HG03066 (cell line): ENCODE measurements around the gene DDX54.
"Not testable (repeated sequence)": the region's sequence is repeated elsewhere in the genome, so short reads cannot be mapped to it uniquely, and the experiment has no call there.

Experiments
- ATAC-seq: cut with Tn5 transposase; IDR thresholded peaks from one replicate; pipeline ENCODE4 v1.9.1; 2021; ENCODE audit warnings: low read depth; ENCODE audit not compliant: unreplicated experiment

The DDX54 gene

DNA sequence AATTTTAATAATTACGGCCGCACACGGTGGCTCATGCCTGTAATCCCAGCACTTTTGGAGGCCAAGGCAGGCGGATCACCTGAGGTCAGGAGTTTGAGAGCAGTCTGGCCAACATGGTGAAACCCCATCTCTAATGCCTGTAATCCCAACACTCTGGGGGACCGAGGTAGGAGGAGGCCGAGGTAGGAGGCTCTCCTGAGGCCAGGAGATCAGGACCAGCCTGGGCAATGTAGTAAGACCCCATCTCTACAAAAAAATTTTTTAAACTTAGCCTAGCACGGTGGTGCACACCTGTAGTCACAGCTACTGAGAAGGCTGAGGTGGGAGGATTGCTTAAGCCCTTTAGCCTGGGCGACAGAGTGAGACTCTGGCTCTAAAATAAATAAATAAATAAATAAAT is 41.3 kb downstream of the DDX54 start:
- ATAC-seq: no peak

DNA sequence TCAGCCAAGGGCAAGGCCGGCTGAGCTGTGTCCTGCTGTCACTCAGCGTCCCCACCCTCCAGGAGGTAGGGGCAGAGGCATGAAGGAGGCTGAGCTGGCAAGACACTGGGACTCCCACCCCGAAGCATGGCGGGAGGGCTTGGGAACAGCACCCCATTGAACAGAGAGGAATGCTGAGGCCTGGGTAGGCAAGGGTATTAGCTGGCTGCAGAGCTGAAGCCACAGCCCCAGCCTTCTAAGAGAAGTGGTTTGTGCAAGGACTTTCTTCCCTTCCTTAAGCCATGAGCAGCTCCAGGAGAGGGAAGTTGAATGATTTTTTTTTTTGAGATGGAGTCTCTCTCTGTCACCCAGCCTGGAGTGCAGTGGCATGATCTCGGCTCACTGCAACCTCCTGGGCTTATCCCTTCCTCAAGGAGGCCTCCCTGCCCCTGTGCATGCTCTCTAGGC is 42.4 kb downstream of the DDX54 start:
- ATAC-seq: no peak

DNA sequence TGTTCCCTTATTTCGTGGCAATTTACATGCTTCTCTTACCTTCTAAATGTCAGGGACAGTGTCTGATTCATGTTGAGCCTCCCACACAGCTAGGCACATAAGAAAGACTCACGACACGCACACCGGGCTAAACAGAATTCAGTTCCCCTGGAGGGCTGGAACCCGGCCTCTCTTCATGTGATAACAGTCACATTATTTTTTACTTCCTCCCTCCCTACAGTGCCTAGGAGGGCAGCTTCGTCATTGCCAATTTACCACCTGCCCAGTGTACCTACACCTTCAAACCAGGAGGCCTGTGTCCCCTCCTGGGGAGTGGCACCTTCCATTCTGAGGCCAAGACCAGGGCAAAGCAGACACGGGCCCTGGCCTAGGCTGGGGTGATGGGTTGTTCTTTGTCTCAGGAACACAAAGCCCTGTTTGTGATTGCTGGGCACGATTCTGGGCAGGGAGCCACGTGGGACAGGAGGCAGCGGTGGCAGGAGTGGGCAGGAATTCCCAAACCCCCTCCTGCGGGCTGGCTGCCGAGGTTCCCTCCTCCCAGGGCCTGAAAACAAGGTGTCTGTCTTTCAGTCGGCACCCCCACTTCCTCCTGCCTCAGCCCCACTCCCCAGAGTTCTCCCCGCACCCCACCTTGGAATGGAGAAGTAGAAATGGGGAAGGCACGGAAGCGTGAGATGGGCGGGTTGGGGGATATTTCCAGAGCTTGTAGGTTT is 42.9 kb downstream of the DDX54 start:
- no peak for ATAC-seq

DNA sequence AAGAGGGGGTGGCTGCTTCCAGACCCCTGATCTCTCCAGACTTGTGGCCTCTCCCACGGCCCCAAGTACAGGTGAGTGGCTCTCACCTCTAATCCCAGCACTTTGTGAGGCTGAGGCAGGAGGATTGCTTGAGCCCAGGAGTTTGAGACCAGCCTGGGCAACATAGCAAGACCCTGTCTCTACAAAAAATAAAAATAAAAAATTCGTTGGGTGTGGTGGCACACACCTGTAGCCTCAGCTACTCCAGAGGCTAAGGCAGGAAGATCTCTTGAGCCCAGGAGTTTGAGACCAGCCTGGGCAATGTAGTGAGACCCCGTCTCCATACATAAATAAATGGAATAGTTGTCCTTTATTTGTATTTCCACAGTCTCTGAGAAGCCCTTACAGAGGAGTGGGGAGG is 43.6 kb downstream of the DDX54 start:
- ATAC-seq: not testable (repeated sequence)

DNA sequence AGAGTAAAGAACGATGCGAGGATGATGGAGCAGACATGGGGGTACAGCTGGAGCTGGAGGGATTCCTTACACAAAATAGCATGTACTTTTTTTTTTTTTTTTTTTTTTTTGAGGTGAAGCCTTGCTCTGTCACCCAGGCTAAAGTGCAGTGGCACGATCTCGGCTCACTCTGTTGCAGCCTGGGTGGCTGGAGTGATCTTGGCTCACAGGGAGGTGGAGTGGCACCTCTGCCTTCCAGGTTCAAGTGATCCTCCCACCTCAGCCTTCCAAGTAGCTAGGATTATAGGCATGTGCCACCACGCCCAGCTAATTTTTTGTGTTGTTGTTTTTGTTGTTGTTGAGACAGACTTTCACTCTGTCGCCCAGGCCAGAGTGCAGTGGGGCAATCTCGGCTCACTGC is 44.6 kb downstream of the DDX54 start:
- no peak for ATAC-seq

DNA sequence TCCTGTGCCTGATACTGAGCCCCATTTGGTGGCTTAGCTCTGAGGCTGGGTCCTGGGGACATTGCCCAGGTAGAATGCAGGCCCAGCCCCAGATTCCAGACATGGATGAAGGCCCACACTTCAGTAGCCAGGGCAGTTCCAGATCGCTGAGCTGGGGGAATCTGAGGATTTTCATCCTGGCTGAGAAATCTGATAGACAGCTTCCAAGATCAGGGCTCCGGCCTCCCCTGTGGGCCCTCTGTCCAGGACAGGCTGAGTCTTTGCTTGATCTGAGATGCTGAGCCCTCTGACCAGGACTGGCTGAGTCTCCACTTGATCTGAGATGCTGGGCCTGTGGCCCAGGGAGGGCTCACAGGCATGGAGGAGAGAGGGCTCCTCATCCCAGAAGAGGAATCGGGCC is 46.5 kb downstream of the DDX54 start:
- ATAC-seq: no peak

DNA sequence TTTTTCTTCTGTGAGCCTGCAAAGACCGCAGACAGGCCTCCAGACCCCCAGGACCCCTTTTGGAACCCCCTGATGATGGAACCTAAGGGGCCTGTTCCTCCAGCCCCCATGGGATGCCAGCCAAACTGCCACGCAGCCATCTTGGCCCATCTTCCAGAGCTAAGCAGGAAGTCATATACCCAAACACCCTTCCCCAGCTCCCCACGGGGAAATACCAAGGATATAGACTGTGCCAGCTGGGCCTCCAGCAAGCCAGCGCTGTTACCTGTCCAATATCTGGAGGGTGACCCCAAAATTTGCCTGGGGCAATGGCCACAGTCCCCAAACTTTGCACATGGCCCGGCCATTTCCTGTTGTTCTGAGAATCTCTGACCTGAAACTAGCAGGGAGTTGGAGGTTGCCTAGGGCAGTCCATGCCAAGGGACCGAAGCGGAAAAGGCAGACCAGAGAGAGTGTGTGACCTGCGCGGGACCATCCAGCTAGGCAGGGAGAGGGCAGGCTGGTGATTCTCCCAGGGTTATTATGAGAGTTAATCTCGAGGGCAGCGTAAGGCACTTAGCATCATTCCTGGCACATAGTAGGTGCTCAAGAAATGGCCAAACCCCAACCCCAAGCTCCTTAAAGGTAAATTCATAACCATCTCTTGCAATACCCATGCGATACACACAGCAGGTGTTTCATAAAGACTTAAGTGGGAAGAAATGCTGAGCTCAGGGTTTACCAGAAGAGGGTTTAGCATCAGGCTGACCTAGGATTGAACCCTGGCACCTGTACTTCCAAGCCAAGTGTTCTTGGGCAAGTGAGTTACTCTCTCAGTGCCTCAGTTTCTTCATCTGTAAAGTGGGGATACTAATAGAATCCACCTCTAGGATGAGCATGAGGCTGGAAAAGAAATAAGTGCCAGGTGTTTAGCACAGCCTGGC is 47.2 kb downstream of the DDX54 start:
- no peak for ATAC-seq

DNA sequence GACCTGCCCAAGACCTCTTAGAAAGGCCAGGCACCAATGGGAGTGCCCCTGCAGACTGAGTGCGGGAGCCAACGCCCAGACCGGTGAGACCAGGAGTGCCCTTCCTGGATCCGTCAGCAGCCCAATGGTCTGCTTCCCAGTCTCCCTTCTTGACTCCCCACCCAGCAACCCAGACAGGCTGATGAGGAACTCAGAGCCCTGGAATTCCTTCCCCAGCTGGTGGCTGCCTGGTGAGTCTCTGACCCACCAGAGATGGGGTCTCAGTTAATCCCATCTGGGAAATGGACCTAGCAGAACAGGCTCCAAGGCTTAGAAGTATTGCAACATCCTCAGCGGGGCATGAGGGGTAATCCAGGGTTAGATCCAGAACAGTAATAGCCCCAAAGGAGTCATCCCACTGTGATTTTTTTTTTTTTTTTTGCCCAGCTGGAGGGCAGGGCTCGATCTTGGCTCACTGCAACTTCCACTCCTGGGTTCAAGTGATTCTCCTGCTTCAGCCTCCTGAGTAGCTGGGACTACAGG is 48.2 kb downstream of the DDX54 start:
- no peak for ATAC-seq

DNA sequence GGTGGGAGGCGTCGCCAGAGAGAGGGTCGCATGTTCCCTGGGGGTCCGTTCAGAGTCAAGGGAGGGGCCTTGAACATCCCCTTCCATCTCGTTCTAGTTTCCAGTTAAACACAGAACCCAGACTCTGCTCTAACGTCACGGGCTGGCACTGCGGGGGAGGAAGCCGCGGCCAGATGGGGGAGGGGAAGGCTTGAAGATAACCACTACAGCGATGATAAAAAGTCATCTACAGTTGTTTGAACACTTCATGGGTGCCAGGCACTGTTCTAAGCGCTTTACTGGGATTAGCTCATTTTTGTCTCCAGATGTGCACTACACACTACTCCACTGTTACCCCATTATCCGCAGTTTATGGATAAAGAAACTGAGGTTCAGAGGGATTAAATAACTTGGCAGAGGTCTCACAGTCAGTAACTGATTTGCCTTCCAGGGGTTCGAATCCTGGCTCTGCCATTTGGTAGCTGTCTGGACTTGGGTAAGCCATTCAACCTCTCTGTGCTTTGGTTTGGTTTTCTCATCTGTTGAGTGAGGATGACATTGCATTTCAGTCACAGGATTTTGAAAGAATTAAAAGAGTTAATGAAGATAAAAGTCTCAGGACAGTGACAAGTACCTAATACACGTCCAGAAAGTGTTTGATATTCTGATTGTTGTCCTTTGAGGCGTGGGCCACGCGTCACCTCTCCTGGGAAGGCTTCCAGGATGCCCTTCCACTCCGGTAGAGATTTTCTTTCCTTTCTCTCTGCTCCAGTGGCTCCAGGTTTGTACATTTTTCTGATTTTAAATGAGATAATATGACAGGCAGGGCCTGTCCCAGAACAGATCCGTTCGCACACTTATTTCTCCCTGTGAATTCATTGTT is 48.9 kb downstream of the DDX54 start:
- no peak for ATAC-seq

DNA sequence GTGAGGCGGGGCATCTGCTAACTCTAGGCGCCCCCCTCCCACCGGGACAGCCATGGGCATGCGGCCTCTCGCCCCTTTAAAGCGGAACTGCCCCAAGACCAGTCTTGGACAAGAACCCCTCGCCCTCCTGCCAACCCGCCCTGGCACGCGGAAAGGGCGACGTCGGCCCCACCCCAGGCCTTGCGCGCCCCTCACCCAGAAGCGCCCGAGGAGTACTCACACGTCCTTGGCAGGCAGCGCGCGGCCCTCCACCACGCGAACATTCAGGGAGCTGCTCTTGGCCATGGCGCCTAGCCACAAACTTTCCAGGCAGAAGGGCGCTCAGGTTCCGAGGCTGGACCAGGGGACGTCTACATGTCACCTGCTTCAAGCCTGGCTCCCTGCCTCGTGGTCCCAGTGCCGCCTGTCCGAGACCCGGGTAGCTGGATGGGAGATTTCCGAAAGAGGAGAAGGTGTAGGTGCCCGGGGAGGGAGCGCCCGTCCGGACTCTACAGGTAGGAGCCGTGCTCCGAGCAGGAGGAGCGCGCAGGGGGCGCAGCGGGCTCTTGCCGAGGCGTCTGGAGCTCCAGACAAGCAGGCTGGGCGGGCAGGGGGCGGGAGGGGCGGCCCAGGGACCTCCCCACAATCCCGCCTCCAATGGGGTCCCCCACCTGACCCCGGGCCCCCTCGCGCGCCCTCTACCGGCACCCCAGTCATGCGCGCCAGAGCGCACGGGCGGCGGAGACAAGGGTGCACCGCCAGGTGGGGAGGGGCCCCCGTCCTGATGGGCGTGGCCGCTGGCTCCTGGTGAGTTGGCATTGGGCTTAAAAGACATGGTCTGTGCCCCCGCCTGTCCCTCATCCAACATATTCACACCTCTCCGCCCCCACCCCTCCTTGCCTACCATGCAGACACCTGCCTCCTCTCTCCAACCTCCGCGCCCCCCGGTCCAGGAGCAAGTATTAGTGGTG is 49.8 kb downstream of the DDX54 start, which contains the start of gene RASAL1:
TSS of gene RASAL1 (minus strand) at position 584 of the 950 bp plus-strand sequence. CDS start at position 285, 299 bp downstream.
- no peak for ATAC-seq

DNA sequence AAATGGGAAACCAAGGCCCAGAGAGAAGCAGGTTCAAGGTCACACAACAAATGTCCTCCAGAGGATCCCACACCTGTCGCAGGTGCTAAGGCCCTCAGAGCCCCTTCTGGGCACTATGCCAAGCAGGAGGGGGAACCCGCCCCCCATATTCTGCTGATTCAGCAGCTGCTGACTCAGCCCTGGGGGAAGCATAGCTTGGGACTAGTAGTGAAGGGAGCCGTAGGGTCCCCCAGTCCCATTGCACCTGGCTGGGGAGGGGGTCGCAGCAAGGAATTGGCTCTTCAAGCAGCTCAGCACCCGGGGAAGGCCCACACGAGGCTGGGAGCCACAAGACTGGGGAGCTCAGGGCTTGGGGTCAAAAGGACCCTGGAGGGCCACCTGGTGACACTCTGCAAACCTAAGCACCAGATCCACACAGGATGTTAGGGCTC is 50.7 kb downstream of the DDX54 start:
- ATAC-seq: no peak

DNA sequence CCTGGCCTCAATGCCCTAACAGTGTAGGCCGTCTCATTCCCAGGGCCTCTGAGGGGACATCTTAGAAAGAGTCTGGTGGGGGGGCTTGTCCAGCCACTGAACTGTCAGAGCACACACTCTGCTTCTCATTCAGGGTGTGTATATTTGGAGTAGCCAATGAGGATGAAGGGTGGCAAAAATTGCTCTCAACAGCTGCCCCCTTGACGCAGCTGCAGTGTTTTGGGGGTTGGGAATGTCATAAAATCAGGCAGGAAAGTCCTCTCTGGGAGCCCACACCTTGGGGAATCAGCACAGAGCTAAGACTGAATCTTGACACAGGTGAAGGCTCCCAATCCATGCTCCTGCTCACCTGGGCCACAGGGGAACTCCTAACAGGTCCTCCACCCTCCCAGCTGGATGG is 51.2 kb downstream of the DDX54 start:
- no peak for ATAC-seq

DNA sequence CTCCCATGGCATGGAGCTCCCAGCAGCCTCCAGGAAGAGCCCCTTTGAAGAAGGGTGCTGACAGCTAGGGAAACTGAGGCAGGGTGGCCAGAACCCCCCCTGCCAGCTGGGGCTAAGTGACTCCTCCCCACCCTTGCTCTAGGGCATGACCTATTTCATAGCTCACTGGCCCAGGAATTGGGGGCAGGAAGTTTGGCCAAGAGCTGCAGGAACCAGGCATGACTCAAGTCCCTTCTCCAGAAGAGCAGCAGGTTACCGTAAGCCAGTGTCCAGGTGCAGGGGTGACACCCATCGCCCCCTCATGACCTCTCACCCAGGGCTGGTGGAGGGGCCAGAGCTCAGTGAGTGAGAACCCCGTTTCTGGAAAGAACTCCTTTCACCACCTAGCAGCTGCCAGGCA is 51.6 kb downstream of the DDX54 start:
- no peak for ATAC-seq

DNA sequence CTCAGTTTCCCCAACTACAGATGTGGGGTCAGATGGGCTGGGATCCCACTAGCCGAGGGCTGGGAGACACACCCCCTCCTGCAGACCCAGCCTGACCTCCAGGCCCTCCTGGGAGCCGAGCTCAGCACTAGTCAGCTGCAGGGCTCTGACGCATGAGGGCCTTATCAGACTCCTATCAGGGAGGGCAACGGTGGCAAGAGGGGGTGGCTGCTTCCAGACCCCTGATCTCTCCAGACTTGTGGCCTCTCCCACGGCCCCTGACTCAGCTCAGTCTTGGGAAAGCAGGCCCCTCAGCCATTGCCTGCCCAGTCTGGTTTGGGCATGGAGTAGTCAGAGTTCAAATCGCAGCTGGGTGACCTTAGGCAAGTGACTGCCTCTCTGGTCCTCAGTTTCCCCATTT is 52.2 kb downstream of the DDX54 start:
- no peak for ATAC-seq

DNA sequence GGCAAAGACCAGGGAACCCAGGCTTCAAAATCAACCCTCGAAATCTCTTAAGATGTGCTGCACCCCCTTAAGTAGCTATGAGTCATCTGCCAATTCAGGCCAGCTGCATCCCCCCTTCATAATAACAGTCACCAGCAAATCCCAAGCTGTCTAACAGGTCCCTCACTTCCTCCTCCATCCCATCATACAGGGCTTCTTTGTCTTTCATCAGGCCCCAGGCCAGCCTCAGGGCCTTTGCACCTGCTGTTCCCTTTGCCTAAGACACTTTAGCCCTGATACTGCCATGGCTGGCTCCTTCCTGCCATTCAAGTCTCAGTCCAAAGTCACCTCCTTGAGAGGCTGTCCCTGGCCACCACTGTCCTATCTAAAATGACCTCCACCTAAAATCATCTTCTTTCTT is 53.7 kb downstream of the DDX54 start:
- no peak for ATAC-seq

DNA sequence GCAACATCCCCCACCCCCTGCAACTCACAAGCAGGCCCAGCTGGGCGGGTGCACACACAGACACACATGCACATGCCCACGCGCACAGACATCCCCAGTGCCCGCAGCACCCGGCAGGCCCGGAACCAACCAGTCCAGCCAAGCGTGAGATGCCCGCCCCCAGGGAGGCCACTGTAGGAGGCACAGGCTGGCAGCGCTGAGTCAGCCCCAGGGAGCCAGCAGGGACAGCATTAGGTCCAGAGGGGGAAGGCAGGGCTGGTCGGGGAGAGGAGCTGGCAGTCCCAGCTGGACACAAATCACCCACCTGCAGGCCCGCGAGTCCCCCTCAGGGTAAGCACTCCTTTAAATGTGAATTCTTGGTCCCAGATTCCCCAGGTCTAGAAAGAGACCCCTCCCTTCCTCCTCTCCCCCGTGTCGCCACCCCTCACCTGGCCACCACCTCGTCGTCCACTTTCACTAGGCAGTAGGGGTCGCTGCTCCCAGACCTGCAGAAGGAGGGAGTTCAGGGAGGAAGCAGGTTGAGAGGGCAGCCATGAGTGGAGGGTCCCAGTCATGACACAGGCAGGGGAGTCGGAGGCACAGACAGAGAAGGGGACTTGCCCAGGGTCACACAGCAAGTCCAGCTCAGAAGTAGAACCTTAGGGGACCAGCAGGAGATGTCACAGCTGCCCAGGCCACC is 54.7 kb downstream of the DDX54 start:
- ATAC-seq: no peak

DNA sequence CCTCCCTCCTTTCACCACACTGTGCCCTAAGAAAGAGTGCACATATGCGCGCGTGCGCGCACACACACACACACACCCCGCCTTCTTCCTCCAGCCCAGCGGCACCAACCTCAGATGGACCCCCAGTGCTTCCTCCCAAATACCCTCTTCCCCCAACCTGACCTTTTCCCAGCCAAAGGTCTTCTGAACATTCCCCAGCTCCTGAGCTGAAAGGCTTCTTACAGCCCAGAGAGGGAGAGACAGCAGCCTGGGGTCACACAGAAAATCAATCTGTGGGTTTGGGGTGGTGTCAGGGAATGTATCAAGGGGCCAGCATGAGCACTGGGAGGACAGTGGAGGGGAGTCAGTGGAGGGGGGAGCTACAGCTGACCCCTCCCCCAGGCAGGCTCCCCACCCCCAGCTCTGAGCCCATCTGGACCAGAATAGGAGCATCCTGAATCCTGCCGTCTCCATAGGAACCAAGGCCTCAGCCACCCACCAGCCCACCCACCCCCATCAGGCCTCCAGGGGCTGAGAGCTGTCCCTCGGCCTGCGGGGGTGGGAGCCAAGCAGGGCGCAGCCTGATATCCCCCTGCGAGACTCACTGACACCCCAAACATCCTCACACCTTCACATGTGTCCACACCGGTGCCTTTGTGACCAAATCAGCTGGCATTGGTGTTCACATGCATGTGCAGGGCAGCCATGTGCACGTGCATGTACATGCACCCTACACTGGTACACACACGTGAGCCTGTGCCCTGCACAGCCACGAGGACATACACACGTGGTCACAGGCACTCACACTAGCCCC is 55.4 kb downstream of the DDX54 start:
- ATAC-seq: no peak
